Gastroesophageal sphincter (tissue), 4 donors: Measurements from ENCODE around the gene CERS1. TPM values are rescaled to one million over a fixed set of nuclear protein-coding genes. Genes with fewer than 3 reads are reported as not detected.

Experiments used
- ATAC-seq: fragments of 150-250 bp; one replicate; pipeline ENCODE4 v1.9.1; 2016; ENCODE audit warnings: mild to moderate bottlenecking, moderate library complexity
- H3K27ac ChIP-seq, 4 donors: fragments of 200-600 bp; sonication (generic) in 3 of 4; 1 replicate in 3 of 4; 2 replicates in 1 of 4; pipeline ENCODE4 v1.5.1; 2016 to 2019
- H3K27me3 ChIP-seq: fragments of 200-600 bp; sonication (generic); one replicate; pipeline ENCODE4 v1.5.1; 2019
- H3K36me3 ChIP-seq, 2 donors: fragments of 200-600 bp; sonication (generic); one replicate each; pipeline ENCODE4 v1.5.1; 2019; ENCODE audit warnings: control low read depth in 1 of 2
- H3K4me1 ChIP-seq, 3 donors: fragments of 200-600 bp; sonication (generic); 1 replicate in 2 of 3; 2 replicates in 1 of 3; pipeline ENCODE4 v1.5.1; 2016 to 2019; ENCODE audit warnings: control low read depth in 2 of 3
- H3K4me3 ChIP-seq, 2 donors: fragments of 200-600 bp; sonication (generic); one replicate each; pipeline ENCODE4 v1.5.1; 2019; ENCODE audit warnings: mild to moderate bottlenecking in 1 of 2, moderate library complexity in 1 of 2
- H3K9me3 ChIP-seq, 3 donors: fragments of 200-600 bp; sonication (generic); one replicate each; pipeline ENCODE4 v1.5.1; 2017 to 2019; ENCODE audit warnings: control low read depth in 2 of 3
- EP300 ChIP-seq: sonication (generic); formaldehyde crosslinking; IDR thresholded peaks from one replicate; pipeline ENCODE4 v1.6.1; 2017; ENCODE audit warnings: antibody characterized with exemption, mild to moderate bottlenecking
- POLR2A ChIP-seq, 2 donors: fragments of 450-650 bp; IDR thresholded peaks; one replicate each; pipeline ENCODE4 v1.6.1; 2017; ENCODE audit warnings: antibody characterized with exemption in 2 of 2, mild to moderate bottlenecking in 2 of 2, moderate library complexity in 1 of 2
- POLR2AphosphoS5 ChIP-seq: sonication (generic); formaldehyde crosslinking; IDR thresholded peaks from one replicate; pipeline ENCODE4 v1.6.1; 2017; ENCODE audit warnings: antibody characterized with exemption
- WGBS, 2 donors: methylation state at CpG; one replicate each; pipeline ENCODE4 v1.1.5; 2018; ENCODE audit warnings: low coverage in 1 of 2; 5-methylcytosine and 5-hydroxymethylcytosine counted together
- total RNA-seq, 4 donors: library from RNA; depleted of rRNA; stranded (reverse); fragments of >200 nt; gene quantifications; one replicate each; pipeline ENCODE4 v1.1.0, GENCODE V29; 2016
- TF ChIP-seq, protein P1 (sequence below), 4 experiments: fragments of 200-600 bp in 2 of 4; fragments of 450-650 bp in 2 of 4; sonication (generic) in 1 of 4; IDR thresholded peaks; one replicate each; pipeline ENCODE4 v1.5.1; 2017 to 2019; ENCODE audit warnings: antibody characterized with exemption in 4 of 4, mild to moderate bottlenecking in 2 of 4, moderate library complexity in 2 of 4

CERS1 gene
- total RNA-seq, 4 donors from 2014 or later = 0.73 to 1.3 (median 0.81) TPM; not detected in 1

DNA sequence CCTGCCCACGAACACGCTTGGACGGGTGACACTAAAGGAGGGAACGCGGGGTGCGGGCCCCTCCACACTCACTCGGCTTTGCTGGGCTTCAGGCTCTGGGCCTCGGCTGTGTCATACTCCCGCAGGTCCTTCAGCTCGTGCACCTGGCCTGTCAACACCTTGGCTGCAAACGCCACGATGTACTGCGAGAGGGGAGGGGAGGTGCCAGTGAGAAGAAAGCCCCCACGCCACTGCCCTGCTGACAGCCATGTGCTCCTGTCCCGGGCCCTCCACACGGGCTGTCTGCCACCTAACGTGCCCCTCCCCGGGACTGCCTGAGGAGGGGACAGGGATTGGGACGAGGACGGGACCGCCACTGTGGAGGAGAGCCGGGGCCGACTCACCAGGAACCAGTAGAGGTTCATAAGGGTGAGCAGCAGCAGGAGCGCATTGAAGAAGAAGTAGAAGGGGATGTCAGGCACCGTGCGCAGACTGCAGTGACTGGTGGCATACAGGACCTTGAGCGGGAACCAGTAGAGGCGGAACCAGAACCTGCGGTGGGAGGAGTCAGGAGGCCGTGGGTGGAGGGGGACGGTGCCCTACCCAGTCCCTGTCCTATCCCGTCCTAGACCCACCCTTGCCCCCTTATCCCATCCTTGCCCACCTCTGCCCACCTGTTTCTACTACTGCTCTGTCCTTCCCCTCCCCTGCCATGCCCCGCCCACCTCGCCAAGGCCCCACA, 16.9 kb downstream of the CERS1 start:
- WGBS, 2 donors = 83 to 92% methylated on average over 4 to 5 of the region's 34 CpGs
- no peak for ATAC-seq
- H3K4me1 ChIP-seq = no peaks in the 10 kb centered on the region

GRCh38 chr19:18878058-18878797, 17.7 kb downstream of the CERS1 start:
- H3K4me3 ChIP-seq = no peak overlapping the region
- no peaks in the 10 kb centered on the region for H3K4me1 ChIP-seq
- no peaks in the 10 kb centered on the region for H3K27me3 ChIP-seq
- H3K36me3 ChIP-seq = peaks cover 0 to 6% of the 10 kb centered on the region in 2 donors
- ATAC-seq = peak; percentile 29
- 89 to 92% methylated on average over 10 of the region's 25 CpGs for WGBS, 2 donors
- no peak overlapping the region for H3K27ac ChIP-seq
- TF ChIP-seq EP300 = no peak
- TF ChIP-seq, protein P1, sequence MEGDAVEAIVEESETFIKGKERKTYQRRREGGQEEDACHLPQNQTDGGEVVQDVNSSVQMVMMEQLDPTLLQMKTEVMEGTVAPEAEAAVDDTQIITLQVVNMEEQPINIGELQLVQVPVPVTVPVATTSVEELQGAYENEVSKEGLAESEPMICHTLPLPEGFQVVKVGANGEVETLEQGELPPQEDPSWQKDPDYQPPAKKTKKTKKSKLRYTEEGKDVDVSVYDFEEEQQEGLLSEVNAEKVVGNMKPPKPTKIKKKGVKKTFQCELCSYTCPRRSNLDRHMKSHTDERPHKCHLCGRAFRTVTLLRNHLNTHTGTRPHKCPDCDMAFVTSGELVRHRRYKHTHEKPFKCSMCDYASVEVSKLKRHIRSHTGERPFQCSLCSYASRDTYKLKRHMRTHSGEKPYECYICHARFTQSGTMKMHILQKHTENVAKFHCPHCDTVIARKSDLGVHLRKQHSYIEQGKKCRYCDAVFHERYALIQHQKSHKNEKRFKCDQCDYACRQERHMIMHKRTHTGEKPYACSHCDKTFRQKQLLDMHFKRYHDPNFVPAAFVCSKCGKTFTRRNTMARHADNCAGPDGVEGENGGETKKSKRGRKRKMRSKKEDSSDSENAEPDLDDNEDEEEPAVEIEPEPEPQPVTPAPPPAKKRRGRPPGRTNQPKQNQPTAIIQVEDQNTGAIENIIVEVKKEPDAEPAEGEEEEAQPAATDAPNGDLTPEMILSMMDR (IDR thresholded peaks at IDR 0.05) = no peak
- no peak for TF ChIP-seq POLR2A (IDR thresholded peaks at IDR 0.05)
- no peak for TF ChIP-seq POLR2AphosphoS5
- H3K9me3 ChIP-seq = peaks cover 0 to 9% (median 0%) of the 10 kb centered on the region in 3 donors

More for the DNA sequence above, 16.9 kb downstream of the CERS1 start:
- H3K27me3 ChIP-seq = no peaks in the 10 kb centered on the region
- peaks cover 0 to 6% of the 10 kb centered on the region in 2 donors for H3K36me3 ChIP-seq
- peaks cover 0 to 9% (median 0%) of the 10 kb centered on the region in 3 donors for H3K9me3 ChIP-seq
- no peak overlapping the region for H3K4me3 ChIP-seq
- no peak overlapping the region for H3K27ac ChIP-seq
- no peak for TF ChIP-seq EP300
- TF ChIP-seq POLR2AphosphoS5 = no peak
- TF ChIP-seq, protein P1 (IDR thresholded peaks at IDR 0.05) = no peak
- no peak for TF ChIP-seq POLR2A (IDR thresholded peaks at IDR 0.05)

DNA sequence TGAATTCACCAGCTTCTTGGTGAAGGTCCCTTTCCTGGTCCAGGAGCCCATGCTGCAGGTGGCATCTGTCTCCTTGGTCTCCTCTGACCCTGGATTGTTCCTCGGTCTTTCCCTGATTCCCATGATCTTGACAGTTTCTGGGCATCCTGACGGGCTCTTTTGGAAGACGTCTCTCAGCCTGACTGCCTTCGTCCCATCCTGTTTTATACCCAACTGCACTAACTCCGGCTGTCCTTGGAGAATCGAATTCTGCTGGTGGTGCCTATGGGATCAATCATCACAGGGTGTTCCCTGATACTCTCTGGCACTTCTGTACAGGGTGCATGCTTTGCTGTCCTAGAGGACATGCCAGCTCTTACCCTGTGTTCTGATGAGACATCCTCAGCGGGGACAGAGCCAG, 19.1 kb downstream of the CERS1 start:
- H3K36me3 ChIP-seq = peaks cover 0 to 6% of the 10 kb centered on the region in 2 donors
- no peak overlapping the region for H3K27ac ChIP-seq
- TF ChIP-seq EP300 (no peak), POLR2AphosphoS5 (no peak), POLR2A (IDR thresholded peaks at IDR 0.05) (no peak)
- TF ChIP-seq, protein P1 (IDR thresholded peaks at IDR 0.05) = no peak
- H3K27me3 ChIP-seq = no peaks in the 10 kb centered on the region
- no peak for ATAC-seq
- 94 to 100% methylated on average over 1 to 6 of the region's 7 CpGs for WGBS, 2 donors
- H3K4me3 ChIP-seq = no peak overlapping the region
- no peaks in the 10 kb centered on the region for H3K4me1 ChIP-seq
- peaks cover 0 to 9% (median 0%) of the 10 kb centered on the region in 3 donors for H3K9me3 ChIP-seq

GRCh38 chr19:18875726-18876125, 20.2 kb downstream of the CERS1 start:
- TF ChIP-seq POLR2A (IDR thresholded peaks at IDR 0.05) (no peak), POLR2AphosphoS5 (no peak), EP300 (no peak)
- TF ChIP-seq, protein P1 (IDR thresholded peaks at IDR 0.05) = no peak
- WGBS, 2 donors = 83 to 86% methylated on average over 4 to 5 of the region's 5 CpGs
- no peak overlapping the region for H3K27ac ChIP-seq
- peaks cover 0 to 6% of the 10 kb centered on the region in 2 donors for H3K36me3 ChIP-seq
- H3K4me3 ChIP-seq = no peak overlapping the region
- peaks cover 6% of the 10 kb centered on the region for H3K27me3 ChIP-seq
- ATAC-seq = no peak
- H3K9me3 ChIP-seq = peaks cover 0 to 9% (median 0%) of the 10 kb centered on the region in 3 donors
- H3K4me1 ChIP-seq = no peaks in the 10 kb centered on the region
